Measurements from ENCODE around the gene IL20. TPM values are rescaled to one million over a fixed set of nuclear protein-coding genes. Genes with fewer than 3 reads are reported as not detected.

Gene IL20
- polyA plus RNA-seq, 2 of the 4 experiments (the other 2 are of a cell fraction) = 0.05 TPM; not detected in 1

DNA sequence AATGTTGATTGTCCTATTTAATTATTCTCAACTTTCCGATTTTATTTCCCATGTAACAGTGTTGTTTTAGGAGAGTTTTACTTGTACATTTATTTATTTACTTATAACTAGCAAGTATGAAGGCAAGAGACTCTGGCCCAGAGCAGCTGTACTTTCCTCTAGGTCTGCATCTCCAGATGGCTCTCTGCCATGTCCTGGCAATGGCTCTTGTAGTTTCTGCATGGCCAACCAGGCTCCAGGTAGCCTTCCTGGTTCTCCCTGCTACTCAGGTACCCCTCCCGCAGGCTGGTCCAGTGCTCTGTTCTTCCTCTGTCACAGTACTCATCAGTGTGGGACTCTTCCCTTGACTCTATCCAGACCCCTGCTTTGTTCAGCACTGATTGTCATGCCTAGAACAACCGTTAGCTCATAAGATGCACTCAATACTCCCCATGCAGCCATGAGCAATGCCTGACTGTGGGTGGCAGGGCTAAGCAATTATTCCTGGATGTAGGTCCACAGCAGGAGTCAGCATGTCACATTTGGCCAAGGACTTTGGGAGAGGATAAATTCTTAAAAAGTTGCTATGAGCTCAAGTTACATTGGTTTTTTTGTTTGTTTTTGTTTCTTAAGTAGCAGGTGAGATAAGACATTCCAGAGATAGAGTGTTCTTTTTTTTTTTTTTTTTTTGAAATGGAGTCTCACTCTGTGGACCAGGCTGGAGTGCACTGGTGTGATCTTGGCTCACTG, 10.9 kb upstream of the IL20 start:
- no peak overlapping the region for H3K4me3 ChIP-seq
- no peak overlapping the region for H3K27ac ChIP-seq
- ChIA-PET CTCF (interaction anchor here (1.7 to 2.6 kb wide), 3 partner anchors 10 to 127 kb away, joined by 7 to 11 read pairs (median 7); partner anchors contain the start of gene IL20), POLR2A (no interaction called here)
- peaks cover 18% of the 10 kb centered on the region for H3K9me3 ChIP-seq
- ATAC-seq (no peak), FAIRE-seq (no peak), DNase-seq (ENCODE audit: low read depth in 1 of 2, low spot score in 1 of 2) (no peak)
- TF ChIP-seq CHD4 (IDR thresholded peaks at IDR 0.05; ENCODE audit: borderline replicate concordance) (no peak), EHMT2 (IDR thresholded peaks at IDR 0.05; ENCODE audit: low read depth) (no peak), MAZ (IDR thresholded peaks at IDR 0.05; ENCODE audit: borderline replicate concordance, low read depth, low read length) (no peak), RCOR1 (IDR thresholded peaks at IDR 0.05; ENCODE audit: low read depth, low read length) (no peak), PHF8 (IDR thresholded peaks at IDR 0.05; ENCODE audit: borderline replicate concordance, low read depth) (no peak), RNF2 (IDR thresholded peaks at IDR 0.05; ENCODE audit: borderline replicate concordance, low read depth) (no peak), BHLHE40 (IDR thresholded peaks at IDR 0.05; ENCODE audit: low read depth, low read length) (no peak)
- TF ChIP-seq, protein P1, sequence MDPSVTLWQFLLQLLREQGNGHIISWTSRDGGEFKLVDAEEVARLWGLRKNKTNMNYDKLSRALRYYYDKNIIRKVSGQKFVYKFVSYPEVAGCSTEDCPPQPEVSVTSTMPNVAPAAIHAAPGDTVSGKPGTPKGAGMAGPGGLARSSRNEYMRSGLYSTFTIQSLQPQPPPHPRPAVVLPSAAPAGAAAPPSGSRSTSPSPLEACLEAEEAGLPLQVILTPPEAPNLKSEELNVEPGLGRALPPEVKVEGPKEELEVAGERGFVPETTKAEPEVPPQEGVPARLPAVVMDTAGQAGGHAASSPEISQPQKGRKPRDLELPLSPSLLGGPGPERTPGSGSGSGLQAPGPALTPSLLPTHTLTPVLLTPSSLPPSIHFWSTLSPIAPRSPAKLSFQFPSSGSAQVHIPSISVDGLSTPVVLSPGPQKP (IDR thresholded peaks at IDR 0.05; ENCODE audit: low read depth, low read length) = no peak
- TF ChIP-seq, protein P2, sequence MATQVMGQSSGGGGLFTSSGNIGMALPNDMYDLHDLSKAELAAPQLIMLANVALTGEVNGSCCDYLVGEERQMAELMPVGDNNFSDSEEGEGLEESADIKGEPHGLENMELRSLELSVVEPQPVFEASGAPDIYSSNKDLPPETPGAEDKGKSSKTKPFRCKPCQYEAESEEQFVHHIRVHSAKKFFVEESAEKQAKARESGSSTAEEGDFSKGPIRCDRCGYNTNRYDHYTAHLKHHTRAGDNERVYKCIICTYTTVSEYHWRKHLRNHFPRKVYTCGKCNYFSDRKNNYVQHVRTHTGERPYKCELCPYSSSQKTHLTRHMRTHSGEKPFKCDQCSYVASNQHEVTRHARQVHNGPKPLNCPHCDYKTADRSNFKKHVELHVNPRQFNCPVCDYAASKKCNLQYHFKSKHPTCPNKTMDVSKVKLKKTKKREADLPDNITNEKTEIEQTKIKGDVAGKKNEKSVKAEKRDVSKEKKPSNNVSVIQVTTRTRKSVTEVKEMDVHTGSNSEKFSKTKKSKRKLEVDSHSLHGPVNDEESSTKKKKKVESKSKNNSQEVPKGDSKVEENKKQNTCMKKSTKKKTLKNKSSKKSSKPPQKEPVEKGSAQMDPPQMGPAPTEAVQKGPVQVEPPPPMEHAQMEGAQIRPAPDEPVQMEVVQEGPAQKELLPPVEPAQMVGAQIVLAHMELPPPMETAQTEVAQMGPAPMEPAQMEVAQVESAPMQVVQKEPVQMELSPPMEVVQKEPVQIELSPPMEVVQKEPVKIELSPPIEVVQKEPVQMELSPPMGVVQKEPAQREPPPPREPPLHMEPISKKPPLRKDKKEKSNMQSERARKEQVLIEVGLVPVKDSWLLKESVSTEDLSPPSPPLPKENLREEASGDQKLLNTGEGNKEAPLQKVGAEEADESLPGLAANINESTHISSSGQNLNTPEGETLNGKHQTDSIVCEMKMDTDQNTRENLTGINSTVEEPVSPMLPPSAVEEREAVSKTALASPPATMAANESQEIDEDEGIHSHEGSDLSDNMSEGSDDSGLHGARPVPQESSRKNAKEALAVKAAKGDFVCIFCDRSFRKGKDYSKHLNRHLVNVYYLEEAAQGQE (IDR thresholded peaks at IDR 0.05) = no peak
- TF ChIP-seq, protein P3, sequence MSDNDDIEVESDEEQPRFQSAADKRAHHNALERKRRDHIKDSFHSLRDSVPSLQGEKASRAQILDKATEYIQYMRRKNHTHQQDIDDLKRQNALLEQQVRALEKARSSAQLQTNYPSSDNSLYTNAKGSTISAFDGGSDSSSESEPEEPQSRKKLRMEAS (IDR thresholded peaks at IDR 0.05) = no peak
- TF ChIP-seq, protein P4, sequence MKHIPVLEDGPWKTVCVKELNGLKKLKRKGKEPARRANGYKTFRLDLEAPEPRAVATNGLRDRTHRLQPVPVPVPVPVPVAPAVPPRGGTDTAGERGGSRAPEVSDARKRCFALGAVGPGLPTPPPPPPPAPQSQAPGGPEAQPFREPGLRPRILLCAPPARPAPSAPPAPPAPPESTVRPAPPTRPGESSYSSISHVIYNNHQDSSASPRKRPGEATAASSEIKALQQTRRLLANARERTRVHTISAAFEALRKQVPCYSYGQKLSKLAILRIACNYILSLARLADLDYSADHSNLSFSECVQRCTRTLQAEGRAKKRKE (CRISPR knock-in tag; IDR thresholded peaks at IDR 0.05; ENCODE audit: low read depth) = no peak
- H3K4me1 ChIP-seq = no peaks in the 10 kb centered on the region
- no peak overlapping the region for H3K4me2 ChIP-seq
- 49% methylated on average over 3 of the region's 3 CpGs for WGBS (ENCODE audit: missing lambda C conversion rate)

DNA sequence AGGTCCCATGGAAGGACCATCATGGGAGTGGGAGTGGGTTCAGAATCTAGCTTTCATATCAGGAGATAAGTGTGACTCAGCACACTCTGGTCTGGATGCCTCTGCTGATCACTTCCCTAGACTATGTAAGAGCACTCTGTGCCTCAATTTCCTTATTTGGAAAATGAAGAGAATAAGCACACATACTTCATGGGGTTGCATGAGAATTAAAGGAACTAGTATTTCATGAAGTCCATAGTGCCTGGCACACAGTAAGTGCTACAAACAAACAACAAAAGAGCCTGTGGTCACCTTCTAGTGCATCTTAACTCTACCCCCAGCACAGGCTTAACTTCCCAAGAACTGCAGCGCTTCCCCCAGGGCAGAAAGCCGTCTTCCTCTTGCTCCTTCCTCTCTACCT, 9.6 kb upstream of the IL20 start:
- ChIA-PET CTCF (interaction anchor here (1.0 to 2.6 kb wide), 11 partner anchors 9 to 129 kb away, joined by 3 to 15 read pairs (median 4); partner anchors contain the start of gene IL20), POLR2A (no interaction called here)
- Histone ChIP-seq H3K27ac (no peak overlapping the region), H3K4me2 (no peak overlapping the region), H3K9me3 (peaks cover 18% of the 10 kb centered on the region), H3K4me3 (no peak overlapping the region), H3K4me1 (no peaks in the 10 kb centered on the region)
- FAIRE-seq (no peak), DNase-seq (ENCODE audit: low read depth in 1 of 2, low spot score in 1 of 2) (no peak), ATAC-seq (no peak)
- WGBS (ENCODE audit: missing lambda C conversion rate) = 33% methylated on average over 2 of the region's 2 CpGs
- TF ChIP-seq, protein P5, sequence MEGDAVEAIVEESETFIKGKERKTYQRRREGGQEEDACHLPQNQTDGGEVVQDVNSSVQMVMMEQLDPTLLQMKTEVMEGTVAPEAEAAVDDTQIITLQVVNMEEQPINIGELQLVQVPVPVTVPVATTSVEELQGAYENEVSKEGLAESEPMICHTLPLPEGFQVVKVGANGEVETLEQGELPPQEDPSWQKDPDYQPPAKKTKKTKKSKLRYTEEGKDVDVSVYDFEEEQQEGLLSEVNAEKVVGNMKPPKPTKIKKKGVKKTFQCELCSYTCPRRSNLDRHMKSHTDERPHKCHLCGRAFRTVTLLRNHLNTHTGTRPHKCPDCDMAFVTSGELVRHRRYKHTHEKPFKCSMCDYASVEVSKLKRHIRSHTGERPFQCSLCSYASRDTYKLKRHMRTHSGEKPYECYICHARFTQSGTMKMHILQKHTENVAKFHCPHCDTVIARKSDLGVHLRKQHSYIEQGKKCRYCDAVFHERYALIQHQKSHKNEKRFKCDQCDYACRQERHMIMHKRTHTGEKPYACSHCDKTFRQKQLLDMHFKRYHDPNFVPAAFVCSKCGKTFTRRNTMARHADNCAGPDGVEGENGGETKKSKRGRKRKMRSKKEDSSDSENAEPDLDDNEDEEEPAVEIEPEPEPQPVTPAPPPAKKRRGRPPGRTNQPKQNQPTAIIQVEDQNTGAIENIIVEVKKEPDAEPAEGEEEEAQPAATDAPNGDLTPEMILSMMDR (IDR thresholded peaks at IDR 0.05) = no peak
- TF ChIP-seq FOXS1 (CRISPR knock-in tag; IDR thresholded peaks at IDR 0.05) (no peak), CBX2 (IDR thresholded peaks at IDR 0.05; ENCODE audit: borderline replicate concordance, low read depth) (no peak), RNF2 (IDR thresholded peaks at IDR 0.05; ENCODE audit: borderline replicate concordance, low read depth) (no peak), JUNB (IDR thresholded peaks at IDR 0.05) (no peak)
- TF ChIP-seq, protein P3 (IDR thresholded peaks at IDR 0.05) = no peak
